GM12865 (cell line): ENCODE results near the gene MAGI1.

ENCODE experiments used
- DNase-seq: peaks from one replicate; pipeline ENCODE4 v3.0.0; 2010; ENCODE audit warnings: low read depth
- H3K4me3 ChIP-seq: 2 replicates; pipeline ENCODE4 v1.5.1; 2011; ENCODE audit warnings: mild to moderate bottlenecking, low read depth, low read length, control low read depth
- TF ChIP-seq, protein P1 (sequence below): IDR thresholded peaks from 2 replicates; pipeline ENCODE4 v1.5.1; 2011; ENCODE audit warnings: low read length, control low read depth, low read depth, inconsistent platforms; ENCODE audit not compliant: insufficient read depth; ENCODE audit errors: missing control alignments

Gene MAGI1

DNA sequence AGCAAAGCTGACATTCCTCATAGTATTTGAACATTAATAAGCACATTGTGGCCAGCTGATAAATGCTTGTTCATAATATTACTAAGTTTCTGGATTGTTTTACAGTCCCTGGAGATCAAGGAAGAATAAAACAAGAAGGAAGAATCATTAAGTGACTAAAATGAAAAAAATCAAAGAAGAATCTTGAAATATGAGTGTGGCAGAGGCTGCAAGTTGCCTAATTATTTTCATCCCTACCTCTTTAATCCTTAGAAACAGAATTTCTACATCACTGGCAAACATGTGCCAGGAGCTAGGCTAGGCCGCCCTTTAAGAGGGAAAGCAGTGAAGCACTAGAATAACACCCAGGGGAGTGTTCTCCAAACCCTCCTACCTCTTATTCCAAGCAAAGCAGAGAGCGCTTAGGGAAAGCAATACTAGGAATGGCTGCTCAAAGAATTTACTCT, 98.9 kb downstream of the MAGI1 start:
- no peak overlapping the region for H3K4me3 ChIP-seq
- TF ChIP-seq, protein P1, sequence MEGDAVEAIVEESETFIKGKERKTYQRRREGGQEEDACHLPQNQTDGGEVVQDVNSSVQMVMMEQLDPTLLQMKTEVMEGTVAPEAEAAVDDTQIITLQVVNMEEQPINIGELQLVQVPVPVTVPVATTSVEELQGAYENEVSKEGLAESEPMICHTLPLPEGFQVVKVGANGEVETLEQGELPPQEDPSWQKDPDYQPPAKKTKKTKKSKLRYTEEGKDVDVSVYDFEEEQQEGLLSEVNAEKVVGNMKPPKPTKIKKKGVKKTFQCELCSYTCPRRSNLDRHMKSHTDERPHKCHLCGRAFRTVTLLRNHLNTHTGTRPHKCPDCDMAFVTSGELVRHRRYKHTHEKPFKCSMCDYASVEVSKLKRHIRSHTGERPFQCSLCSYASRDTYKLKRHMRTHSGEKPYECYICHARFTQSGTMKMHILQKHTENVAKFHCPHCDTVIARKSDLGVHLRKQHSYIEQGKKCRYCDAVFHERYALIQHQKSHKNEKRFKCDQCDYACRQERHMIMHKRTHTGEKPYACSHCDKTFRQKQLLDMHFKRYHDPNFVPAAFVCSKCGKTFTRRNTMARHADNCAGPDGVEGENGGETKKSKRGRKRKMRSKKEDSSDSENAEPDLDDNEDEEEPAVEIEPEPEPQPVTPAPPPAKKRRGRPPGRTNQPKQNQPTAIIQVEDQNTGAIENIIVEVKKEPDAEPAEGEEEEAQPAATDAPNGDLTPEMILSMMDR = no peak
- DNase-seq = no peak

DNA sequence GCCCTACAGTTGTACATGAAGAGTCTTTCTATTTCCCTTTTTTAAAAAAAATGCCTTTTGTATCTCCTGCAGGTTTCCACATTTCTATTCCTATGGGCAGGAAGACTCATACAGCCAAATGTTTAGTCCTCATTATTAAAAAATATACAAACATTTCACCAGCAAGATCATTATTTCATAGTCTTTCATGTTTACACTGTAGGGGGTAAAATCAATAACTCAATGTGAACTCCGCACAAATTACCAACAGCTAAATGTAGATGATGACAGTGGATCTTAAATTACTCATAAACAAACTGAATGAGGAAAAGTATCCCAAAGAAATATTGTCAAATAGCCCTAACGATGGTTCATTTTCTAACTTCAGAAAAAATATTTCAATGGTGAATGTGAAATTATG, 99.5 kb downstream of the MAGI1 start:
- DNase-seq = no peak
- TF ChIP-seq, protein P1 = no peak
- H3K4me3 ChIP-seq = no peak overlapping the region

DNA sequence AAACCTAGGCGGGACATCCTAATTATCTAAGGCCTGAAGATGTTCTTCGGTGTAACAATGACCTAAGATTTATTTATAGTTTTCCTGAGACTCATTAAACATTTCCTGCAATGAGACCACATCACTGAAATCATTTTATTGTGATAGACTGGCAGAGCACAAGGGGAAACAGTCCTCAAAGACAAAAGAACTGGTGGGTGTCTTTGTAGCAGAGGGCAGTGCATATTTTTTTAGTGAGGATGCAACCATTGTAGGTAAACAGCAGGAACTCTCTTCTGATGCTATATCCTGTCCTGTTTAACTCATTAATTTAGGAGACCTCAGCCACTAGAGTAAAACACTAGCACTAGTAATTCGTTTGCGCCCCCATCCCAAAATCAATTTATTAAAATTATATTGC, 100.0 kb downstream of the MAGI1 start:
- no peak overlapping the region for H3K4me3 ChIP-seq
- DNase-seq = no peak
- TF ChIP-seq, protein P1 = no peak

DNA sequence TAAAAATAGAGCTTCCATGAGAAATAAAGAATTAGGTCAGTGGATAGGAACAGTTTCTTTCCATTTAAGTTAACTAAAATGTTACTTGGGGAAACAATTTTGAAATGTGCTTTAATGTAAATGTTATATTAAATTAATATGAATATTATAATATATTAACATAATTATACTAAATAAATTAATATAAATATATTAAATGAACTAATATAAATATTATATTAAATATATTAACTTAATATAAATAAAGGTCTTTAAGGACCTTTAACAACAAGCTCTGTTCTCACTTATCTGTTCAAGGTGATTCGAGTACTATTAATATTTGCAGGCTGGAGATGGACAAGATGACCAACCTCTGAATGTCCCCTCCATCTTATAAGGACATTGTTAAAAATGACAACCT, 100.6 kb downstream of the MAGI1 start:
- no peak for DNase-seq
- no peak overlapping the region for H3K4me3 ChIP-seq
- TF ChIP-seq, protein P1 = no peak

DNA sequence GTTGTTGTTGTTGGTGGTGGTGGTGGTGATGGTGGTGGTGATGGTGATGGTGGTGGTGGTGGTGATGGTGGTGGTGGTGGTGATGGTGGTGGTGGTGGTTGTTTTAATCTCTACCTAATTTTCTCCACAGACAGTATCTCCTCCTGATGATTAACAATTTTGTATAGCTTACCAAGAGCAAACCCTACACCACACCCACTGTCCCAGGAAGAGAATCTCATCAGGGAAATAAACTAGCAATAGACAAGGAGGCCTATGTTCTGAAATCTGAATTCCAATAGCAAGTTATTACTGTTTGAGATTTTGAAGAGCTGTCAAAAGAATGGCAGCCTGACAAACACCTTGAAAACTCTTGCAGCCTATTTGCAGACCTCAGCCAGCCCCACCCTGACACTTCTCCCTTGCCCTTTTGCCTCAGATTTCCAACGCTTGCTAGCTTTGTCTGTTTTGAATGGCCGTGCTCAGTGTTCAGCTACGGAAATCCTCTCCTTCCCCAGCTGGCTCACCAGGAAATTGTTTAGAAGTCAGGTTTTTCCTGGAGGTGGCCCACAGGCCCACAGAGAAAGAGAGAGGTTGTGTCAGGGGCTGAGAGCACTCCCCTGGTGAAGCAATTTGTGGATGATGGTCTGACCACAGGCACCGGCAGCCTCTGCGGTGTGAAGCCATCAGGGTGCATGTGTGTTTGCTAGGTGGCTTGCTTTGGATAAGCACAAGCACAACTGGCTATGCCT, 101.6 kb downstream of the MAGI1 start:
- TF ChIP-seq, protein P1 = no peak
- H3K4me3 ChIP-seq = no peak overlapping the region
- no peak for DNase-seq

DNA sequence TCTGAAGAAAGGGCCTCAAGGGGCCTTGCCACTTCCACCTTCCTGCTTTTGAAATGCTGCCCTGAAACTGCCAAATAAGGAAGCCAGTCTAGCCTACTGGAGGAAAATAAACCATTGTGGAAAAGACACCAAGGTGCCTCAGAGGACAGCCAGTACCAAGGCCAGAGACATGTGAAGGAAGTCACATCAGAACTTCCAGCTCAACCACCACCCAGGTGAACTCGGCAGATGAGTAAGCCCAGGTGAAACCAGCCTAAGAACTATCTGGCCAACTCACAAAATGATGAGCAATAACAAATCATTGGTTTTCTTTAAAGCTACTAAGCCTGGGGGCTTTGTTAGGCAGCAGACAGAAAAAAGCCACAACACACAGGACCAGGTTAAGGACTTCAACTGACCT, 103.0 kb downstream of the MAGI1 start:
- TF ChIP-seq, protein P1 = no peak
- H3K4me3 ChIP-seq = no peak overlapping the region
- no peak for DNase-seq

DNA sequence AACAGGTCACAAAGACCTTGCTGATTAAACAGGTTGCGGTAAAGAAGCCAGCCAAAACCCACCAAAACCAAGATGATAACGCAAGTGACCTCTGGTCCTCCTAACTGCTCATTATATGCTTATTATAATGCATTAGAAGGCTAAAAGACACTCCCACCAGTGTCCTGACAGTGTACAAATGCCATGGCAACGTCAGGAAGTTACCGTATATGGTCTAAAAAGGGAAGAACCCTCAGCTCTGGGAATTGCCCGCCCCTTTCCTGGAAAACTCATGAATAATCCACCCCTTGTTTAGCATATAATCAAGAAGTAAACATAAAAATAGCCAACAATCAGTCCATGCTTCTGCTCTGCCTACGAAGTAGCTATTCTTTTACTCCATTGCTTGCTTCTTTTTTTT, 108.1 kb downstream of the MAGI1 start:
- no peak for DNase-seq
- TF ChIP-seq, protein P1 = no peak
- H3K4me3 ChIP-seq = no peak overlapping the region
